GM18505 (cell line): ENCODE data around the gene SPNS2.
"Not testable (repeated sequence)": the region's sequence is repeated elsewhere in the genome, so short reads cannot be mapped to it uniquely, and the experiment has no call there.

Experiments
- ATAC-seq: cut with Tn5 transposase; IDR thresholded peaks from one replicate; pipeline ENCODE4 v1.9.1; 2021; ENCODE audit not compliant: unreplicated experiment
- POLR2A ChIP-seq: IDR thresholded peaks from 4 replicates; pipeline ENCODE4 v1.6.1; 2011; ENCODE audit warnings: borderline replicate concordance; ENCODE audit not compliant: insufficient read depth, insufficient read length; ENCODE audit errors: extremely low read depth

SPNS2 gene

DNA sequence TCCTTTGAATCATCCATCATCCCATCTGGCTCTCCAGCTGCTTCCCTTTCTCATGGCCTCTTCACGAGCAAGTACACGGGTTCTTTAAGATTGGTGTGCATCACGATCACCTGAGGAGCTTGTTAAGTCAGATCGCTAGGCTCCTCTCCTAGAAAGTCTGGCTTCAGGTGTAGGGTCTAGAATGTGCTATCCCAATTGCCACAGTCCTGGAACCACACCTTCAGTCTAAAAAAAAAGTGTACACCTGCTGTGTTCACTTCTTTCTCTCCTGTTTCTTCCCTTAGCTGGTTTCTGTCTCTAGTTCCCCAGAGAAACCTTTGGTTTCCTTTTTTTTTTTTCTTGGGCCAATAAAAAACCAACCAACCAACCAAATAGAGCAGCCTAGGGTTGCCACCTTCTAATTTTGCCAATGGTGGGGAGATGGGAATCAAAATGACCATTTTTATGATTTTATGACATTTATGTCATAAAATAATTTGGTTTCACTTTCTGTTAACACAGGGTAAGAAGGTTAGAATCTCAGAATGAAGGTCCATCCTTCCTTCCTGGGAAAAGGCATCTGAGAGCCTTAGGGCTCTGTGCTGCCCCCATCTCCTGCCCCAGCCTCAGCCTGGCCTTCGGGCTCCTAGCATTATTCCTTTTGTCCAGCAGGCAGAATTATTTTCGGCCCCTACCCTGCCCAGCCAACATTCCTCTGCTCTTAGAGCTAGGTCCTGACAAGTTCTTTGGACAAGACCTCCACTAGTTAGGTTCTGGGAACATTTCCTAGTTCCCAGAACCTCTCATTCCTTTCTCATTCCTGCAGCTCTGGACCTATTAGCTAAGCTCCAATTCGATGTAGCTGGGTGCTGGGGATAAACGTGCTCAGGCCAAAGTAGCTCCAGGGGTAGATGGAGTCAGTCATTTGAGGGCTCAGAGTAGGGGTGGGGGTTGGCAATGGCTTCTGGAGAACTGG, 63.6 kb downstream of the SPNS2 start:
- ATAC-seq: no peak
- TF ChIP-seq POLR2A: no peak

DNA sequence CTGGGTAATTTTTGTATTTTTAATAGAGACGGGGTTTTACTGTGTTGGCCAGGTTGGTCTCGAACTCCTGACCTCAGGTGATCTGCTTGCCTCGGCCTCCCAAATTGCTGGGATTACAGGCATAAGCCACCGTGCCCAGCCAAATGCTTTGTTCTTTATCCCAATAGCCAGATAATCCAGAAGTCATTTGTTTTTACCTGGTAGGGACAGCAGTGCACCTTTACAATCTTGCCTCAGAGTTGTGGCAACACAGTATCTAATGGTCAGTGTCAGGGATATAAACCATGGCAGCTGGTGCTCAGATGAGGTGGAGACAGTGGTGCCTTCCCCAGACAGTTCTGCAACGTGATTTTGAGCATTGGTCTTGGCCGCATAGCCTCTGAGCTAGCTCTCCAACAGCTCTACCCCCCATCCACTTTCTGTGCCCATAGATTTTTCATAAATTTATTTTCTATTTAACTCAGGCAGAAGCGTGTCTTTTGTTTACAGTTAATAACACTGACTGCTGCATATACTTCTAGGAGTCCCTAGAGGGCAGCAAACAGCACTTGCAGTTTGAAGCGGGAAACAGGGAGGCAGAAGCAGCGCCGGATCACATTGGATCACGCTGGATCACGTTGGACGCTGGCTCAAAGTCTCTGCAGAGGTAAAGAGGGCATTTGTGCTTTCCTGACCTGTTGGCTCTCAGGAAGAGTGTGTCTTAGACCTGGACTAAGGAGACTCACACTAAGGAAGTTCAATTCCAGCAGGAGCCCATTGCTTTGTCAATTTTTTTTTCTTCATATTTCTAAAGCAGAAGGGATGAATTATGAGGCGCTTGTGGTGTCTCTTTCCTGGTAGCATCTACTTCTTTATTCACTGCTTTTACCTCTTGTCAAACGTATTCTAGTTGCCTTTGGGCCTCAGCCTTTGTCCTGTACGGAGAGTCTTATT, 66.8 kb downstream of the SPNS2 start:
- no peak for ATAC-seq
- no peak for TF ChIP-seq POLR2A

DNA sequence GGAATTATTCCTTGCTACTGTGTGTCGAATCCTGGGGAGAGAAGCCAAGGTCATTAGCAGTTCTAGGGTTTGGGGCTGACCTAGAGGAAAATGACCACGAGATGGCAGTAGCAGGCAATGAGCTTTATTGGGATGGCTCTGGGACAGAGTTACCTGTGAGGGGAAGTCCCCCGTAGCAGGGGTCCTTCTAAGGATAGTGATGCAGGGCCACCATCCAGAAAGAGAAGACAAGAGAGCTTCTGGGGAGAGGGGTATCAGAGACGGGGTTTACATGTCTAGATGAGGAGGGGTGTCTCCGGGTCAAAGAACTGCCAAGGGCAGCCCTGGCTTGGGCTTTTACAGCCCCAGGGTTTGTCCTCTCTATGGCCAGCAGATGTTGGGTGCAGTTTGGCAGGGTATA, 68.1 kb downstream of the SPNS2 start:
- TF ChIP-seq POLR2A: no peak
- no peak for ATAC-seq

DNA sequence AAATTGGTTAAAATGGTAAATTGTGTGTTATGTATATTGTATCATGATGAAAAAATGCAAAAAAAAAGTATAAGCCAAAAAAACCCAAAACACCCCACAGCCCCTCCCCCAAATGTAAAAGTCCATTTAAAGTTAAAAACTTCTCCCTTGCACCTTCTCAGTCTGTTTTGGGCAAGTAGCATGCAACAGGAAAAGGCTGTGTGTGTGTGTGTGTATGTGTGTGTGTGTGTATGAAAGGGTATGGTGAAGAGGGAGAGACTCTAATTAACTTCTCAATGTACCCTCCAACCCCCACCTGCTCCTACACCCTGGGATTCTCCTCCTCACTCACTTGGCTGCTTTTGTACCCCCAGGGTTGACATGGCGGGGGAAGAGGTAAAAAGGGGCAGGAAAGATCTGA, 70.9 kb downstream of the SPNS2 start:
- TF ChIP-seq POLR2A: no peak
- ATAC-seq: no peak

DNA sequence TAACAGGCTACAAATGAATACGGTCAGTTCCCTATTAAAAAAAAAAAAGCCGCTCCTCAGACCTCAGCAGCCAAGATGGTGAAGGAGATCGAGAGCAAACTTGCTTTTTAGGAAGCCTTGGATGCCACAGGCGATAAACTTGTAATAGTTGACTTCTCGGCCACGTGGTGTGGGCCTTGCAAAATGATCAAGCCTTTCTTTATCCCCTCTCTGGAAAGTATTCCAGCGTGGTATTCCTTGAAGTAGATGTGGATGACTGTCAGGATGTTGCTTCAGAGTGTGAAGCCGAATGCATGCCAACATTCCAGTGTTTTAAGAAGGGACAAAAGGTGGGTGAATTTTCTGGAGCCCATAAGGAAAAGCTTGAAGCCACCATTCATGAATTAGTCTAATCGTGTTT, 73.5 kb downstream of the SPNS2 start:
- TF ChIP-seq POLR2A: no peak
- ATAC-seq: no peak

DNA sequence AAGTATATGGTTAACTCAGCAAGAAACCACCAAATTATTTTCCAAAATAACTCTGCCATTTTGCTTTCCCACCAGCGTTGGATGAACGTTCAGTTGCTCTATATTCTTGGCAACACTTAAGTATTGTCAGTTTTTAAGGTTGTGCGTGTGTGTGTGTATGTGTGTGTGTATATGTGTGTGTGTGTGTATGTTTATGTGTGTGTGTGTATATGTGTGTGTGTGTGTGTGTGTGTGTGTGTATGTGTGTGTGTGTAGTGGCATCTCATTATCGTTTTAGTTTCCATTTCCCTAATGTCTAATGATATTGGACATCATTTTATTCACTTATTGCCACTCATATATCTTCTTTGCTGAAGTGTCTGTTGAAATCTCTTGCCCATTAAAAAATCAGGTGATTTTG, 74.4 kb downstream of the SPNS2 start:
- ATAC-seq: no peak
- TF ChIP-seq POLR2A: no peak

DNA sequence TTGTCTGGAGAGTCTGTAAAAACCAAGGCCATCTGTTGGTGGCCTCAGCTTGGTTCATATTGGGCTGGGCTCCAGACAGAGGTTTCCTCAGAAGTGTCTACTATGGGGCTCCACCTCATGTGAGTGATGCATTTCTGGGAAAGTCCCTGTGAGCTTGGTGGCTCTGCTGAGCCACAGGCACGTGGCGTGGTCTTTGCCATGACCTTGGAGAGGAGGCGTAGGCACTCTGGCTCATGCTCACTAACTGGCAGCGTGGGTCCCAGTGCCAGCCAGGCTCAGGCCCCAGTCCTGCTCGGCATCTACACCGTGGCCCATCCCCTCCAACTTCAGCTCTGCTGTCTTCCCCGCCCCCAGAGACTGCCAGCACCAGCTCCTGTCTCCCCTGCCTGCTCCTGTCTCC, 75.0 kb downstream of the SPNS2 start:
- ATAC-seq: no peak
- TF ChIP-seq POLR2A: no peak

DNA sequence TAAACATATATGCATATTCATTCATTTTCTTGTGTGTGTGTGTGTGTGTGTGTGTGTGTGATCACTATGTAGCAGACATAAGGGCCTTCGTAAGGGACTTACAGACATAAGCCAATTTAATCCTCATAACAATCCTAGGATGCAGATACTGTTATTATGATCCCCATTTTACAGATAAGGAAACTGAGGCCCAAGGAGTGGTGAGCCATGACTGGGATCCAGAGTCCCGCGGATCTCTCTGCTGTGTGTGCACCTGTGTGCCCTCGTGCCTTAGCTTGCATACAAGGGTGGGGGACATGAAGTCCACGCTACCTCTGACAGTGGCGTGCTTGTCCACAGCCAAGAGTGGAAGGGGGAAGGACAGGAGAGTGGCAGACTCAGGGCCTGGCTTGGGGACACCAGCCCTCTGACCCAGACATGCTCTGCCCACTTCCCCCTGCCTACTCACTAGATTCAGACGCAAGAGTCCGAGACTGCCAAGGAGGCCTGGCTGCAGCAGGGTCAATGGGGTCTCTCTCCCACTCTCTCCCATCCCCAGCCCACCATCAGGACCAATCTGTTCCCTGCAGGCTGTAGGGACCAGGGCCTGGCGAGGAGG, 75.9 kb downstream of the SPNS2 start:
- no peak for ATAC-seq
- no peak for TF ChIP-seq POLR2A

DNA sequence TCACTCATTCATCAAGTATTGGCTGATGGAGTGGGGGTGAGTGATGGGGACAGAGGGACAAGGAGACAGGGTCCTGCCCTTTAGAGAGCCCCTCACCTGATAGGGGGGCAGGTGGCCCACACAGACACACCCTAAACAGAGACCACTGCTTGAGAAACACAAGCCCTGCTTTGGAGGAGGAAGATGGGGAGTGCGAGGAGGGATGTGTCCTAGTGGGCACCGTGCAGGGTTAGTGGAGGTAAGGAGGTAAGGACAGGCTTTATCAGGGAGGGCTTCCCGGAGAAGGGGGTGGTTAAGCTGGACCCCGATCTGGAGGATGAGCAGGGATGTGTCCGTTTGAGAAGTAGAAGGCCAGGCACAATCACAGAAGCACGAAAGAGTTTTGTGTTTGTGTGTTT, 77.5 kb downstream of the SPNS2 start:
- ATAC-seq: no peak
- no peak for TF ChIP-seq POLR2A

DNA sequence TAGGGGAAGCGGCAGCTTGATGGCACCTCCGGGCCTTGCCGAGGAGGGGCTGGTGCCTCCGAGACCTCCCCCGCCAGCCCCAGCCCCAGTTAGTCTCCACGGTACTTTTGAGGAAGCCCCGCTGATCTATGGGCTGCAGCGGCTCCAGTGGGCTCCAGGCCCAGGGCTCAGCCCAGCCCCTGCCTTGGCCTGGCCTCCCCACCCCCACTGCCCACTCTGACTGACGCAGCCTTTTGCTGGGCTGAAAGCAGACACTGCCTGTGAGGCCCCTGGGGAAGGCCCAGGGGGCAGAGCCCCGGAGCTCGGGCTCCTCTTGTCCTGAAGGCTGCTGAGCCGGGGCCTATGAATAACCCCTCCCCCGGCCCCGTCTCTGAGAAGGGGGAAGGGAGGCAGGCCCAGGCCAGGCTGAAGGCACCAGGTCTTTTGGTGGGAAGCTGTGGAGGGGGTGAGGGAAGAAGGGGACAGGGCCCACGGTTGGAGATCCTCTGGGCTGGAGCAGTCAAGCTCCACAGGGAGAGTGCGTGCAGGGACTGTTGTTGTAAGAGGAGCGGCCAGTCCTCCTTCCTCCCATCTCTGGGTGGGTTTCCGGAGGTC, 78.1 kb downstream of the SPNS2 start:
- no peak for ATAC-seq

DNA sequence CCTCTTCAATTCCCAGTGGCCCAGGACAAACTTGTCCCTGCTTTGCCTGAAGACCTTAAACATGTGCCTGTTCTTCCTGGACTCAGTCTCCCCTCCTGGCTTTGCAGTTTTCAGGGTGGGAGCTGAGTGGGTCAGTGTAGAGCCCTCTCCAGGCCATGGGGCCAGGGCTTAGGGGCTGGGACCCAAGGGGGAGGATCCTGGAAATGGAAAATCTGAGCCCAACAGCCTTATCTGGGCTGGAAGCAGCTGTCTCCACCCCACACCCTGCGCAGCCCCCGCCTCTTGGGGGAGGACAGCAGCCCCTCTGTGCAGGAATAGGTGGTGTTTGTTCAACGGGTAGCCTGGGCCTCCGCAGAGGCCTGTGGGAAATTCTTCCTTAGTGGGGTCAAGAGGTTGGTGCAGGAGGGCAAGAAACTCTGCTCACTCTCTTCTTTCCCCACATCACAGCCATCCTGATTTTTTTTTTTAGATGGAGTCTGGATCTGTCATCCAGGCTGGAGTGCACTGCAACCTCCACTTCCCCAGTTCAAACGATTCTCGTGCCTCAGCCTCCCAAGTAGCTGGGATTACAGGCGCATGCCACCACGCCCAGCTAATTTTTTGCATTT, 78.8 kb downstream of the SPNS2 start:
- TF ChIP-seq POLR2A: no peak

More for the DNA sequence above, 78.1 kb downstream of the SPNS2 start:
- no peak for TF ChIP-seq POLR2A

DNA sequence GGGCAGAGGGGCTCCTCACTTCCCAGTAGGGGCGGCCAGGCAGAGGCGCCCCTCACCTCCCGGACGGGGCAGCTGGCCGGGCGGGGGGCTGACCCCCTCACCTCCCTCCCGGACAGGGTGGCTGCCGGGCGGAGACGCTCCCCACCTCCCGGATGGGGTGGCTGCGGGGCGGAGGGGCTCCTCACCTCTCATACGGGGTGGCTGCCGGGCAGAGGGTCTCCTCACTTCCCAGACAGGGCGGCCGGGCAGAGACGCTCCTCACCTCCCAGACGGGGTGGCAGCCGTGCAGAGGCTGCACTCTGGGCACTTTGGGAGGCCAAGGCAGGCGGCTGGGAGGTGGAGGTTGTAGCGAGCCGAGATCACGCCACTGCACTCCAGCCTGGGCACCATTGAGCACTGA, 79.7 kb downstream of the SPNS2 start:
- ATAC-seq: not testable (repeated sequence)

More for the DNA sequence above, 78.8 kb downstream of the SPNS2 start:
- no peak for ATAC-seq
